ENCODE results near the gene KRT73.

Gene KRT73

DNA sequence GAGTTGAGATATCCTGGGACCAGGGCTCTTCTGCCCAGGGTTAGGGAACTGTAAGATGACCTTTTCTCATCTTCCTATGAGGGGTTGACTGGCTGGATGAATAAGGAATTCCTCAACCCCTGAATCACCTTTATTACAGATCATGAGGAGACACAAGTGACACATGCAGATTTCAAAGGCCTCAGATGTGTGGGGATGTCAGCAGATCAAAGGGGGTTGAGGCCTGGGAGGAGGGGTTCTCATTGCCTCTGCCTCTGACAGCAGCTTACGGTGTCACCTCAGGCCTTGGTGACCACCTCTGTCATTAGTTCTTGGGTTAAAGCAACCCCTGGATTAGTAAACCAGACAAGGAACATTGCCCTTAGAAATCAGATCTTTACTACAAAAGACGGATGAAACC lies 15.0 kb downstream of the KRT73 start:
- Histone ChIP-seq H3K4me3 (ENCODE audit: severe bottlenecking) (no peak overlapping the region), H3K4me1 (ENCODE audit: insufficient read depth, poor library complexity, severe bottlenecking) (no peaks in the 10 kb centered on the region), H3K36me3 (ENCODE audit: low read depth) (no peaks in the 10 kb centered on the region), H3K9me3 (ENCODE audit: severe bottlenecking) (no peaks in the 10 kb centered on the region), H3K27me3 (ENCODE audit: insufficient read depth, poor library complexity, severe bottlenecking) (no peaks in the 10 kb centered on the region), H3K27ac (ENCODE audit: poor library complexity, severe bottlenecking) (no peak overlapping the region)
- TF ChIP-seq, protein P1, sequence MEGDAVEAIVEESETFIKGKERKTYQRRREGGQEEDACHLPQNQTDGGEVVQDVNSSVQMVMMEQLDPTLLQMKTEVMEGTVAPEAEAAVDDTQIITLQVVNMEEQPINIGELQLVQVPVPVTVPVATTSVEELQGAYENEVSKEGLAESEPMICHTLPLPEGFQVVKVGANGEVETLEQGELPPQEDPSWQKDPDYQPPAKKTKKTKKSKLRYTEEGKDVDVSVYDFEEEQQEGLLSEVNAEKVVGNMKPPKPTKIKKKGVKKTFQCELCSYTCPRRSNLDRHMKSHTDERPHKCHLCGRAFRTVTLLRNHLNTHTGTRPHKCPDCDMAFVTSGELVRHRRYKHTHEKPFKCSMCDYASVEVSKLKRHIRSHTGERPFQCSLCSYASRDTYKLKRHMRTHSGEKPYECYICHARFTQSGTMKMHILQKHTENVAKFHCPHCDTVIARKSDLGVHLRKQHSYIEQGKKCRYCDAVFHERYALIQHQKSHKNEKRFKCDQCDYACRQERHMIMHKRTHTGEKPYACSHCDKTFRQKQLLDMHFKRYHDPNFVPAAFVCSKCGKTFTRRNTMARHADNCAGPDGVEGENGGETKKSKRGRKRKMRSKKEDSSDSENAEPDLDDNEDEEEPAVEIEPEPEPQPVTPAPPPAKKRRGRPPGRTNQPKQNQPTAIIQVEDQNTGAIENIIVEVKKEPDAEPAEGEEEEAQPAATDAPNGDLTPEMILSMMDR (IDR thresholded peaks at IDR 0.05; ENCODE audit: poor library complexity, severe bottlenecking) = no peak
- no peak for DNase-seq (ENCODE audit: low spot score)
- ATAC-seq (ENCODE audit: low read depth) = peak; percentile 41; the same call in 1 of the 3 replicates

DNA sequence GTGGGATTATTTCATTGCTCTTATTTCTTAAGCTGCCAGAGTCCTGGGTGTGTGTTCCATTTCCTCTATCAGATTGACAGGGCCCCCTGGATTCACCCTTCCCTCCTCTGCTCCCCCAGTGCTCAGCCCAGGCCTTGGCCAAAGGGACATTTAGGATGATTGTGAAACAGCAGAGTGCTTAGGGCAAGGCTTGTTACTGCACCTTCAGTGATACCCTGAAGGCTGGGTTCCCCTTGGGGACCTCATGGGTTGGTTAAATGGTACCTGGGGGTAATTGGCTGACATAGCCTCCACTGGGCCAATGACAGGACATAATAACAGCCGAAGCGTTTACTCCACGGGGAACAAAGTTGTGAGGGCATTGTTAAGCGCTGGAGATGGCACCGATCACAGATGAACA lies 15.8 kb downstream of the KRT73 start:
- DNase-seq (ENCODE audit: low spot score) (no peak), ATAC-seq (ENCODE audit: low read depth) (no peak)
- no peak overlapping the region for H3K27ac ChIP-seq (ENCODE audit: poor library complexity, severe bottlenecking)
- H3K4me3 ChIP-seq (ENCODE audit: severe bottlenecking) = no peak overlapping the region
- H3K4me1 ChIP-seq (ENCODE audit: insufficient read depth, poor library complexity, severe bottlenecking) = no peaks in the 10 kb centered on the region
- H3K27me3 ChIP-seq (ENCODE audit: insufficient read depth, poor library complexity, severe bottlenecking) = no peaks in the 10 kb centered on the region
- TF ChIP-seq, protein P1 (IDR thresholded peaks at IDR 0.05; ENCODE audit: poor library complexity, severe bottlenecking) = no peak
- H3K9me3 ChIP-seq (ENCODE audit: severe bottlenecking) = no peaks in the 10 kb centered on the region
- no peaks in the 10 kb centered on the region for H3K36me3 ChIP-seq (ENCODE audit: low read depth)

DNA sequence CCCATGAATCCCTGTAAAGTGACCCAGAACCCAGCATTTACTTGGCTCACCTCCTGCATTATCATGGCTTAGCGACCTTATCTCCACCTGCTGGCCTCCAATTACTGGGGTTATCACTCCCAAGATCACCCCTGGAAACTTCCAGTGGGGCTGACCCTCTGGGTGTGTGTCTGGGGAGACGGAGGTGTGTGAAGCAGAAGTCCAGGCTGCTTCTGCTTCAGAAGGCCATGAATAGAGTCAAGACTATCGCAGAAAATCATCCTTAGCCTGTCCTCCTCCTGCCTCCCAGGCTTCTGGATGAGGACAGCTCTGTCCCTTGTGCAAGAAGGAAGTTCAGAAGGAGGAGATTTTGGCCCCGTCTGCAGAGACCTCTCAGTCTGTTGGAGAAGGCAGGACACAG lies 16.7 kb downstream of the KRT73 start:
- DNase-seq (ENCODE audit: low spot score) (no peak), ATAC-seq (ENCODE audit: low read depth) (no peak)
- H3K4me1 ChIP-seq (ENCODE audit: insufficient read depth, poor library complexity, severe bottlenecking) = no peaks in the 10 kb centered on the region
- H3K27ac ChIP-seq (ENCODE audit: poor library complexity, severe bottlenecking) = no peak overlapping the region
- TF ChIP-seq, protein P1 (IDR thresholded peaks at IDR 0.05; ENCODE audit: poor library complexity, severe bottlenecking) = no peak
- no peak overlapping the region for H3K4me3 ChIP-seq (ENCODE audit: severe bottlenecking)
- H3K36me3 ChIP-seq (ENCODE audit: low read depth) = no peaks in the 10 kb centered on the region
- no peaks in the 10 kb centered on the region for H3K27me3 ChIP-seq (ENCODE audit: insufficient read depth, poor library complexity, severe bottlenecking)
- H3K9me3 ChIP-seq (ENCODE audit: severe bottlenecking) = no peaks in the 10 kb centered on the region

DNA sequence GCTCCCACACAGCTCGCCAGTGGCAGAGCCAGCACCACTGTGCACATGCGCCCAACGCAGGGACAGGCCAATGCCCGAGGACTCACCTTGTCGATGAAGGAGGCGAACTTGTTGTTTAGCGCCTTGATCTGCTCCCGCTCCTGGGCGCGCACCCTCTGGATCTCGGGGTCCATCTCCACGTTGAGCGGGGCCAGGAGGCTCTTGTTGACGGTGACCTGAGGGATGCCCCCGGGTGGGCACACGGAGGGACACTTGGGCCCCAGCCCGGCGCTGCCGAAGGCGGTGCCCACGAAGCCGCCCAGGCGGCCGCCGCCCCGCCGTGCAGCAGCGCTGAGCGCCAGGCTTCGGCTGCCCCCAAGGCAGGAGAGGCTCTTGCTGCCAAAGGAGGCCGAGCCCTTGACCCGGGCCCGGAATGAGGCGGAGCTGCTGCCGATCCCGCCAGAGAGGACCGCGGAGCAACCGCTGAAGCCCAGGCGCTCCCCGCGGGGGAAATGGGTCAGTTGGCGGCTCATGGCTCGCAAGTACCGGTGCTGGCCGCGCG lies 17.3 kb downstream of the KRT73 start, which contains the start of gene KRT72:
Gene KRT72 (minus strand): TSS at position 523 of the 541 bp plus-strand sequence. CDS start 11 bp downstream, at position 512.
- no peak for ATAC-seq (ENCODE audit: low read depth)
- Histone ChIP-seq H3K36me3 (ENCODE audit: low read depth) (no peaks in the 10 kb centered on the region), H3K4me1 (ENCODE audit: insufficient read depth, poor library complexity, severe bottlenecking) (no peaks in the 10 kb centered on the region), H3K27ac (ENCODE audit: poor library complexity, severe bottlenecking) (no peak within 1 kb of the TSS), H3K4me3 (ENCODE audit: severe bottlenecking) (no peak within 1 kb of the TSS), H3K9me3 (ENCODE audit: severe bottlenecking) (no peaks in the 10 kb centered on the region), H3K27me3 (ENCODE audit: insufficient read depth, poor library complexity, severe bottlenecking) (no peaks in the 10 kb centered on the region)
- TF ChIP-seq, protein P1 (IDR thresholded peaks at IDR 0.05; ENCODE audit: poor library complexity, severe bottlenecking) = no peak
- DNase-seq (ENCODE audit: low spot score) = peak; percentile 59

DNA sequence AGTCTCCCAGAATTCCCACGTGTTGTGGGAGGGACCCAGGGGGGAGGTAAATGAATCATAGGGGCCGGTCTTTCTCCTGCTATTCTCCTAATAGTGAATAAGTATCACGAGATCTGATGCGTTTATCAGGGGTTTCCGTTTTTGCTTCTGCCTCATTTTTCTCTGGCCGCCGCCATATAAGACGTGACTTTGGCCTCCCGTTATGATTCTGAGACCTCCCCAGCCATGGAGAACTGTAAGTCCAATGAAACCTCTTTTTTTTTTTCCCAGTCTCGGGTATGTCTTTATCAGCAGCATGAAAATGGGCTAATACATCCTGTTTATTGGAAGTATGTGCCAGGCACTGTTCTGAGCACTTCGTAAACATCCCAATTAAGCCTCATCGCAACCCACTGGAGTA lies 17.9 kb downstream of the KRT73 start:
- Histone ChIP-seq H3K27me3 (ENCODE audit: insufficient read depth, poor library complexity, severe bottlenecking) (no peaks in the 10 kb centered on the region), H3K4me1 (ENCODE audit: insufficient read depth, poor library complexity, severe bottlenecking) (peaks cover 3% of the 10 kb centered on the region), H3K9me3 (ENCODE audit: severe bottlenecking) (no peaks in the 10 kb centered on the region), H3K27ac (ENCODE audit: poor library complexity, severe bottlenecking) (no peak overlapping the region), H3K4me3 (ENCODE audit: severe bottlenecking) (no peak overlapping the region), H3K36me3 (ENCODE audit: low read depth) (no peaks in the 10 kb centered on the region)
- TF ChIP-seq, protein P1 (IDR thresholded peaks at IDR 0.05; ENCODE audit: poor library complexity, severe bottlenecking) = no peak
- DNase-seq (ENCODE audit: low spot score) = no peak
- no peak for ATAC-seq (ENCODE audit: low read depth)

Measured in RWPE2 (cell line).